ENCODE measurements around the gene DLG3. TPM values are rescaled to one million over a fixed set of nuclear protein-coding genes. Genes with fewer than 3 reads are reported as not detected.

DLG3 gene
- total and polyA plus RNA-seq, 2 of the 8 experiments (the other 6 are each of a cell fraction or from before 2014, with no cell fraction given), result 29.2 to 63.8 TPM

- Histone ChIP-seq H2BK5ac (ENCODE audit: low read depth, low read length) (no peak overlapping the region), H3K36me3 (ENCODE audit: control insufficient read depth in 2 of 4, insufficient read depth in 4 of 4, low read length in 3 of 4) (peaks cover 0 to 40% (median 10%) of the 10 kb centered on the region in 4 experiments; a peak in 5 of 8 replicates), H3K4me3 (ENCODE audit: extremely low read depth in 1 of 4, insufficient read depth in 2 of 4, low read depth in 3 of 4, low read length in 4 of 4) (no peak overlapping the region), H2BK120ac (replicated peaks; ENCODE audit: low read depth, low read length) (no peak overlapping the region), H3K56ac (replicated peaks; ENCODE audit: insufficient read length, low read depth, low read length) (no peak overlapping the region), H3K79me1 (ENCODE audit: low read depth, low read length) (peaks cover 4% of the 10 kb centered on the region), H4K5ac (ENCODE audit: insufficient read length, low read depth, low read length) (no peak overlapping the region), H3K23ac (ENCODE audit: insufficient read length) (no peak overlapping the region), H2BK12ac (ENCODE audit: low read depth, low read length) (no peak overlapping the region), H3K18ac (ENCODE audit: extremely low read depth, low read length) (no peak overlapping the region), H3K9me3 (ENCODE audit: insufficient read depth in 2 of 2, low read depth in 1 of 2, low read length in 1 of 2) (no peaks in the 10 kb centered on the region), H2AFZ (ENCODE audit: low read length) (no peak overlapping the region), H3K27ac (ENCODE audit: low read depth, low read length) (no peak overlapping the region), H4K91ac (replicated peaks; ENCODE audit: insufficient read length, low read length) (no peak overlapping the region), H2AK5ac (ENCODE audit: low read depth, low read length) (no peak overlapping the region), H3K9ac (replicated peaks in 1 of 4; ENCODE audit: extremely low read depth in 1 of 4, low read depth in 3 of 4, low read length in 3 of 4) (no peak overlapping the region), H3K4me2 (ENCODE audit: insufficient read depth in 1 of 2, low read depth in 2 of 2, low read length in 2 of 2) (no peak overlapping the region), H3K14ac (ENCODE audit: insufficient read length) (no peak overlapping the region), H4K20me1 (replicated peaks in 1 of 2; ENCODE audit: control insufficient read depth in 1 of 2, insufficient read depth in 2 of 2, low read length in 2 of 2) (peaks cover 4 to 31% of the 10 kb centered on the region in 2 experiments), H3K4me1 (replicated peaks in 1 of 4; ENCODE audit: control insufficient read depth in 3 of 4, insufficient read depth in 4 of 4, low read length in 3 of 4) (peaks cover 8 to 38% (median 25%) of the 10 kb centered on the region in 4 experiments; a peak in 6 of 7 replicates), H2BK15ac (ENCODE audit: low read length) (no peak overlapping the region), H3K23me2 (ENCODE audit: low read depth, low read length) (no peaks in the 10 kb centered on the region; the same call in 1 of the 2 replicates), H4K8ac (ENCODE audit: extremely low read depth, insufficient read depth, low read length) (no peak overlapping the region), H3K79me2 (ENCODE audit: control insufficient read depth in 1 of 2, insufficient read depth in 2 of 2, low read length in 2 of 2) (peaks cover 0 to 81% of the 10 kb centered on the region in 2 experiments; a peak in 2 of 4 replicates), H2BK20ac (ENCODE audit: low read length) (no peak overlapping the region), H3K27me3 (replicated peaks in 1 of 4; ENCODE audit: control insufficient read depth in 3 of 4, extremely low read depth in 1 of 4, insufficient read depth in 3 of 4, low read length in 3 of 4) (no peaks in the 10 kb centered on the region), H3K4ac (replicated peaks; ENCODE audit: insufficient read length, low read depth, low read length) (no peak overlapping the region)
- no CpG with 5 or more reads among the region's 2 CpGs for WGBS, 2 experiments (ENCODE audit: extremely low coverage in 1 of 2, insufficient coverage in 1 of 2, insufficient read length in 1 of 2, insufficient replicate concordance in 2 of 2, low coverage in 1 of 2, low lambda C conversion rate in 2 of 2, missing lambda C conversion rate in 1 of 2)
- FAIRE-seq (no peak), DNase-seq (ENCODE audit: low read depth in 1 of 2, low spot score in 2 of 2) (no peak)
- TF ChIP-seq SP4 (IDR thresholded peaks at IDR 0.05; ENCODE audit: low read length) (no peak), POLR2A (IDR thresholded peaks at IDR 0.05; ENCODE audit: control extremely low read depth in 1 of 2, low read depth in 2 of 2, low read length in 2 of 2) (no peak)
- POLR2A ChIA-PET (ENCODE audit: partially characterized antibody), result no interaction called here
- CTCF ChIA-PET (ENCODE audit: partially characterized antibody), result no interaction called here
These were observed 37.7 kb downstream of the DLG3 start for GRCh38 chrX:70482300-70482699.
